Measurements from ENCODE around the gene SHKBP1. TPM values are rescaled to one million over a fixed set of nuclear protein-coding genes. Genes with fewer than 3 reads are reported as not detected.
"Not testable (repeated sequence)": the region's sequence is repeated elsewhere in the genome, so short reads cannot be mapped to it uniquely, and the experiment has no call there.

The SHKBP1 gene
- total RNA-seq, 1 donor from 2014 or later = 15.7 TPM

- ATAC-seq (ENCODE audit: poor library complexity) = no peak
- no peak for DNase-seq
- intact Hi-C loops (cut with DNase I) = no loop called here
These were observed 1.8 kb downstream of the SHKBP1 start for GRCh38 chr19:40578442-40578908.

GRCh38 chr19:40580619-40581018 lies 3.9 kb downstream of the SHKBP1 start:
- intact Hi-C loops (cut with DNase I) = no loop called here
- DNase-seq (no peak), ATAC-seq (ENCODE audit: poor library complexity) (no peak)

- no peak for ATAC-seq (ENCODE audit: poor library complexity)
- no peak for DNase-seq
- intact Hi-C loops (cut with DNase I) = no loop called here
These were observed 4.9 kb downstream of the SHKBP1 start for GRCh38 chr19:40581531-40581930.

- no peak for DNase-seq
- no peak for ATAC-seq (ENCODE audit: poor library complexity)
- intact Hi-C loops (cut with DNase I) = no loop called here
These were observed 5.8 kb downstream of the SHKBP1 start for GRCh38 chr19:40582467-40582866.

- ATAC-seq (ENCODE audit: poor library complexity) (no peak), DNase-seq (no peak)
- intact Hi-C loops (cut with DNase I) = no loop called here
These were observed 6.6 kb downstream of the SHKBP1 start for GRCh38 chr19:40583283-40583682.

GRCh38 chr19:40584007-40584406 lies 7.3 kb downstream of the SHKBP1 start:
- DNase-seq (no peak), ATAC-seq (ENCODE audit: poor library complexity) (no peak)
- intact Hi-C loops (cut with DNase I) = no loop called here

- DNase-seq = no peak
These were observed 8.7 kb downstream of the SHKBP1 start for GRCh38 chr19:40585241-40585981.

GRCh38 chr19:40585982-40586422 lies 9.3 kb downstream of the SHKBP1 start:
- intact Hi-C loops (cut with DNase I) = no loop called here

More at GRCh38 chr19:40585241-40585981, 8.7 kb downstream of the SHKBP1 start:
- intact Hi-C loops (cut with DNase I) = no loop called here
- no peak for ATAC-seq (ENCODE audit: poor library complexity)

GRCh38 chr19:40586611-40587010 lies 9.9 kb downstream of the SHKBP1 start:
- DNase-seq (no peak), ATAC-seq (ENCODE audit: poor library complexity) (no peak)
- intact Hi-C loops (cut with DNase I) = no loop called here

More at GRCh38 chr19:40585982-40586422, 9.3 kb downstream of the SHKBP1 start:
- no peak for ATAC-seq (ENCODE audit: poor library complexity)
- no peak for DNase-seq

- intact Hi-C loops (cut with DNase I) = no loop called here
- no peak for ATAC-seq (ENCODE audit: poor library complexity)
These were observed 11.6 kb downstream of the SHKBP1 start for GRCh38 chr19:40588110-40588854.

GRCh38 chr19:40588926-40589569 lies 12.4 kb downstream of the SHKBP1 start:
- no peak for ATAC-seq (ENCODE audit: poor library complexity)
- intact Hi-C loops (cut with DNase I) = no loop called here
- no peak for DNase-seq

More at GRCh38 chr19:40588110-40588854, 11.6 kb downstream of the SHKBP1 start:
- no peak for DNase-seq

- intact Hi-C loops (cut with DNase I) = no loop called here
- DNase-seq = no peak
- ATAC-seq (ENCODE audit: poor library complexity) = peak; percentile 11
These were observed 13.1 kb downstream of the SHKBP1 start for GRCh38 chr19:40589591-40590429.

- intact Hi-C loops (cut with DNase I) = no loop called here
- ATAC-seq (ENCODE audit: poor library complexity) = no peak
- DNase-seq = no peak
These were observed 14.0 kb downstream of the SHKBP1 start for GRCh38 chr19:40590464-40591265.

GRCh38 chr19:40591724-40592123 lies 15.1 kb downstream of the SHKBP1 start:
- intact Hi-C loops (cut with DNase I); ATAC-seq (ENCODE audit: poor library complexity): not testable (repeated sequence)

GRCh38 chr19:40592170-40592569 lies 15.5 kb downstream of the SHKBP1 start:
- intact Hi-C loops (cut with DNase I) = no loop called here
- ATAC-seq (ENCODE audit: poor library complexity) (no peak), DNase-seq (no peak)

More at GRCh38 chr19:40591724-40592123, 15.1 kb downstream of the SHKBP1 start:
- DNase-seq = not testable (repeated sequence)

- intact Hi-C loops (cut with DNase I) = no loop called here
- DNase-seq (no peak), ATAC-seq (ENCODE audit: poor library complexity) (no peak)
These were observed 17.6 kb downstream of the SHKBP1 start for GRCh38 chr19:40594255-40594654.

GRCh38 chr19:40594657-40595091 lies 18.0 kb downstream of the SHKBP1 start:
- ATAC-seq (ENCODE audit: poor library complexity) = no peak
- no peak for DNase-seq
- intact Hi-C loops (cut with DNase I) = loop anchor here (5.0 kb wide), 2 partner anchors 52 to 67 kb away; no protein-coding TSS in a partner anchor

Data from Right ventricle myocardium superior (tissue), 1 donor.